HG02938 (cell line): Measurements from ENCODE around the gene DOK5.

ENCODE experiments used
- ATAC-seq: cut with Tn5 transposase; IDR thresholded peaks from one replicate; pipeline ENCODE4 v1.9.1; 2021; ENCODE audit warnings: mild to moderate bottlenecking, moderate library complexity; ENCODE audit not compliant: unreplicated experiment

Gene DOK5

GRCh38 chr20:54555150-54555549, 79.8 kb downstream of the DOK5 start:
- no peak for ATAC-seq

DNA sequence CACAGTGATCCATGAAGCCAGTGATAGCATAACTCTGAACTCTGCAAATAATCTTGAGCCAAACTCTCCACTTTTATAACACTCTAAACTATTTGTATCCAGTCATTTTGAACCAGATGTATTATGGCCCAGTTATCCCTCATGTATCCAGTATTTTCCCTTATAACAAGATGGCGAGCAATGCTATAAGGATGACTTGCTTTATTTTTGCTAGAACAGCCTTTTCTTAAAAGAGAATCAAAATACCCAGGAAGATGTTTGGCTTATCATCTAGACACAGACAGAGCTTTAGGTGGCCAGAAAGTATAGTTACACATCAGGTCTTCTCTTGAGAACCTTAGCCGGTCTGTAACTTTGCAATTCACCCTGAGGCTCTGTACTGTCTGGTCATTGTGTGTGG, 81.0 kb downstream of the DOK5 start:
- no peak for ATAC-seq

- no peak for ATAC-seq
Measured at GRCh38 chr20:54557806-54558590, 82.6 kb downstream of the DOK5 start.

DNA sequence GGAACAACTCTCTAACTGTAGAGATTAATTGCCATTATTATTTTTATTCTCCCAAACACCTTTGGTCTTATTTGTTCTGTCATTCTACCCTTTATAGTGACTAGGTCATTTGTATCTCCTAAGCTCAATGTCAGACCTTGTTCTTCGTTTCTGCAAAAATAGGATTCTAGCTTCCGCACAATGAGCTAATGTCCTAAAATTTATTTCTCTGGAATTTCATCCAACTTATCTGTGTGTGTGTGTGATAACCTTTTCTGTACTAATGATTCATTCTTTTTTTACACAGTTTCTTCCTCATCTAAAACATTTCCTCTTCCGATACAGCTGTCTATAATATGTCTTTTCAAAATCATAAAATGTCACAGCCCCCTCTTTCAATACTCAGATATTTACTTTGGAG, 84.5 kb downstream of the DOK5 start:
- ATAC-seq, result no peak

- ATAC-seq, result no peak
Measured at GRCh38 chr20:54560357-54560756, 85.0 kb downstream of the DOK5 start.

DNA sequence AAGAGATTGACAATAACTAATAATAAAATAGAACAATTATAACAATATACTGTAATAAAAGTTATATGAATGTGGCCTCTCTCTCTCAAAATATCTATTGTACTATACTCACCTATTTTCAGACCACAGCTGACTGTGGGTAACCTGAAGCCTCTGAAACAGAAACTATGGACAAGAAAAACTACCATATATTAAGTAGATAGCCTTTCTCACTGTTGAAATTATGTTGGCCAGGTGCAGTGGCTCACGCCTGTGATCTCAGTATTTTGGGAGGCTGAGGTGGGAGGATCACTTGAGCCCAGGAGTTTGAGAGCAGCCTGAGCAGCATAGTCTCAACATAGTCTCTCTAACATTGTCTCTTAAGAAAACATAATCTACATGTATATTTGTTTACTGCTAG, 89.9 kb downstream of the DOK5 start:
- ATAC-seq, result no peak

GRCh38 chr20:54566031-54566688, 90.8 kb downstream of the DOK5 start:
- no peak for ATAC-seq

DNA sequence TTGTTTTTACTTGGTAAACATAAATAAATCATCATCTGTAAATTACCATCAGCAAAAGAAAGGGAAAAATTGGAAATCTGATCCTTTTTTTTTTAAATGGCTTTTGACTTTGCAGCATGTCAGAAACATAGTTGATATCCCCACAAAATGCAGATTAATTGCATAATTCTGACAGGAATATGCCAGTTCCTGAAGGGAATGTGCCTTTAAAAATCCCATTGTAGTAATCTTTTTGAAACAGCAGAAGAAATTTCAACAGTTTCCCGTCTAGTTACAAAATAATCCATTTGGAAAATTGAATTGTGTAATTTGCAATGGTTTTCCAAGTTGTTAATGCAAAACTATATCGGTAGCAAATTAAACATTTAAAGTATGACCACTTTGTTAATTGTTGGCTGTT, 95.2 kb downstream of the DOK5 start:
- ATAC-seq, result no peak

DNA sequence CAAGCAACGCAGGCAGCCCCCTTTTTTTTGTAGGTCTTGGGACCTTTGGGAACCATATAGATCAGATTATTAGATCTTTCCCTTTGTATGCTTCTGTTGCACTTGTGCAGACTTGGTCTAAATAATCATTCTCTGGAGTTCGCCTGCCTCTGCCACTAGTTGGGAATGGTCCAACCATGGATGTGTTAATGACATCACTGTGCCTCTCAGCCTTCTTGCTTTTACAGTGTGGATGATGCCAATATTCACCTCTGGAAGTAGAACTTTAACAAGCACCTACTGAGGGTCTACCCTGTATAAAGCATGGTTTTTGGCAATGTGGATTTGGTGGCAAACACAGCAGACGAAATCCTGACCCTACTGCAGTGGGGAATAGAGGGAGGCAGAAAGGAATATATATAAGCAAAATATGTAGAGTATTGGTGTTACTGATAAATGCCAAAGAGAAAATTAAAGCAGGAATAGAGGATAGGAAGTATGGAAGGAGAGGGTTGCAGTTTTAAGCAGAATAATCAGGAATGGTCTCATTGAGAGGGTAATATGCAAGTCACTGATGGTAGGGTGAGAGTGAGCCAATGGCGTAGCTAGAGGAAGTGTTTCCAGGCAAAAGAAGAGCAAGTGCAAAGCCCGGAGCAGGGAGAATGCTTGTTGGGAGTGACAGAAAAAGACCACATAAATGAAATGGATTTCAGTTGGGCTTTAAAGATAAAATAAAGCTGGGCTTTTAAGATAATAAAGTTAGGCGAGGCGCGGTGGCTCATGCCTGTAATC, 97.5 kb downstream of the DOK5 start:
- no peak for ATAC-seq

DNA sequence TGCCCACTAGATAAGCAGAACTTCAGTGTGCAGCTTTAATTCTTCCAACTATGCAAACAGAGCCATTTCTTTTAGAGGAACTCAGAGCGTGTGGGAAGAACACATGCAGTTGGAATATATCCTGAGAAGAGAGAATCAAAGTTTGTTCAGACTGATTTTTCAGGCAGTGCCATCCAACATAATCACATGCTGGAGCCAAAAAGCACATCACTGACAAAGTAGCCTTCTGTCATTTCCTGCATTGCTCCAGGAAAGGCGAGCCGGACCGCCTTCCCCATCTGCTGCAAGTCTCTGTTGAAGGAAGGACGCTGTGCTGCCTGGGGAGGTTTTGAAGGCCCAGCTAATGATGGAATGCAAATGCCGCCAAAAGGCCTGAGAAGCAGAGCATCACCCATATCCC, 98.4 kb downstream of the DOK5 start:
- ATAC-seq, result no peak

DNA sequence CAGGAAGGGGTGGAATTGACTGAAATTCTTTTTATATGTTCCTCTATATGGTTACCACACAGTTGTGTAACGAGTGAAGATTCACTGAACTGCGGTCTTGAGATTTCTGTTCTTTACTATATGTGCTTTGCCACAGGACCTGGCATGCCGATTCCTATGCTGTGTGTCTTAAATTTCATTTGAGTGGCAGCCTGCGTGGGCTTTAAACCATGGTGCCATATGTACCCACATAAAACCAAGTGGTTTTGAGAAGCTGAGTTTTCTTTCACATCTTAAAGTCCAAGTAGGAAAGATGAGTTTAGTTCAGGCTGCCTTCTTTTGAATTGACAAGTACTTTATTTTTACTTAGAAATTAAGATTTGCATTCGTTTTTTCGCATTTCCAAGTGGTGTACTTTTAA, 101.1 kb downstream of the DOK5 start:
- no peak for ATAC-seq

DNA sequence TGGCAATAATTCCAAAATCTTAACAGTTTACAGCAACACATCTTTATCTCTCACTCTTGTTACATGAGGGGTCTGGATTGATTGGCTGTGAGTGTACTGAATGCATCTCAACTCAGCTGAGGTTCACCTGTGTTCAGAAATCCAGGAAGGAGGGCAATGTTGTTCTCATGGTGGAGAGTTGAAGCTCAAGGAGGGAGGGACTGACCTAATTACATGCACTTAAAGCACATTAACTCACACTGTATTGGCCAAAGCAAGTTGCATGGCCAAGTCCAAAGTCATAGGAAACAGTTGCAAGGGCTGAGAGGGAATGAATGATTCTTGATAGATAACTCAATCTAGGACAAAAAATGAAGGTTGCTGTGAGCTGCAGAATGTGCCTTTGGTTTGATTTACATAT, 102.2 kb downstream of the DOK5 start:
- no peak for ATAC-seq

DNA sequence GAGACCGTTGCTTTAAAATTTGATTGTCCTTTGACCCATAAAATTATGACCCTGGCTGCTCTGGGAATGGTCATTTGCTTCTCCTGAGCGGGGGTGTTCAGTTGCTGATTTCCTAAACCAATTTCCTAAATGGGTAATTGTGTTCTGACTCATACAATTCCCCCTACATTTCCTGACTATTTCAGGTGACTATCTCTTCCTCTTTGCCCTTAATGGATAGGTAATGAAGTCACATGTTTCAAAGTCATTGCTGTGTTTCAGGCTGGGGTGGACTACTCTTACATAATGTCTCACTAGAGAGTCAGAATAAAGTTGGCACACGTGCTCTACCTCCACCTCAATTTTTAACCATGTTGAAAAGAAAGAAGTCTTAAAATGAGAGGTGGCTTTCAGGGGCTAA, 109.8 kb downstream of the DOK5 start:
- no peak for ATAC-seq

DNA sequence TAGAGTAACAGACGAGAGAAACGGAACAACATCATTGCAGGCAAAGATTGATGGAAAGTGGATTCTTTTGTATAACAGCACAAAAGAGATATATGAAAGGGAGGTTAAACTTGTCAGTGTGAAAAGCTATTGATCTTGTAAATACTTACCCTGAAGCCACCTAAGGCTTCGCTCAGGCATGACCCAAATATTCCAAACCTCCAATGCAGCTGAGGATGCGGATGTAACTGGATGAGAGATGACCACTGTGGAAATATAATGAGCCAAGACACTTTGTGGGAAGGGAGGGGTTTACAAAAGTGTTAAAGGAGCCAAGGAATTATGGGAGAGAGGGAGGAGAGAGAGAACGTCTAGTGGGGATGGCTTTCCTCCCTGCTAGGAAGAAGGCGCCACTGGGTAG, 112.0 kb downstream of the DOK5 start:
- ATAC-seq, result no peak

DNA sequence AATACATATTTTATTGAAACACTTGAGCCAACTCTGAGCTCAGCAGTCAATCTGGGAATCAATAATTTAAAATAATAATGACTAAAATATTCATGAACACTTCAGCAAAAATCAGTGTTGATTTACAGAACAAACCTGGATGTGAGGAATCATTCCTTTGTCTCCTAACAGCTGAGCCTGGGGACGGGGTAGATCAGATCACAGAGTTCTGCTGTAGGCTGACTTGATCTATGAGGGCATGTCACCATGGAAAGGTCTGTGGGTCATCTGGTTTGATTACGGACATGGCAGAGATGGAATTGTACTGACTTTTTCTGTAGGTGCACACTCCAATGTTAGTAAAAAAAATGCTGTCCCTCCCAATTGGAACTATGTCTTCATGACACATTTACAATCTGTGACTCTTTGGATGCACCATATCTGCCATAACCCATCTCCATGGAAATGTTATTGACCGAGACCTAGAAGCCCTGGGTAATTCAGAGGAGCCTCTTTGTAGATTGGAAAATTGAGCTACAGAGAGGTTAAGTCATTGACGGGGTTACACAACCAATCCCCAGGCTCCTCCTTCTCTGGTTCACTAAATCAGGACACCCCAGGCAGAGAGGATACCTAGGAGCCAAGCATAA, 114.1 kb downstream of the DOK5 start:
- ATAC-seq, result no peak

- no peak for ATAC-seq
Measured at GRCh38 chr20:54590856-54591255, 115.5 kb downstream of the DOK5 start.

DNA sequence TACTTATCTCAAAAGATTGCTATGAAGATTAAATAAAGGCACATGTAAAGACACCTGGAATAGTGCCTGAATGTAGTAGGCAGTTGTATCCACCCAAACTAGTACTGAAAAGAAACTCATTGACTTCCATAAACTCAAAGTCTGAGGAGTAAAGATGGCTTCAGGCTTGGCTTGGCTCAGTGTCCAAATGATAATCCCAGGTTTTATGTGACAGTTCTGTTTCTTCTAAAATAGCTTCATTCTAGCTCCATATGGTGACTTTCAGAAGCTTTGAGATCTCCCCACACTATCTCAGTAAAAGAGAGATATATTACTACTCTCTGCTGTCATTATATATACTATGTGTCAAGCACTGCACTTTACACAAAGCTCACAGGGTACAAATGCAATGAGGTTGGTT, 121.3 kb downstream of the DOK5 start:
- no peak for ATAC-seq

- no peak for ATAC-seq
Measured at GRCh38 chr20:54598352-54598751, 123.0 kb downstream of the DOK5 start.

GRCh38 chr20:54600634-54601033, 125.2 kb downstream of the DOK5 start:
- no peak for ATAC-seq

DNA sequence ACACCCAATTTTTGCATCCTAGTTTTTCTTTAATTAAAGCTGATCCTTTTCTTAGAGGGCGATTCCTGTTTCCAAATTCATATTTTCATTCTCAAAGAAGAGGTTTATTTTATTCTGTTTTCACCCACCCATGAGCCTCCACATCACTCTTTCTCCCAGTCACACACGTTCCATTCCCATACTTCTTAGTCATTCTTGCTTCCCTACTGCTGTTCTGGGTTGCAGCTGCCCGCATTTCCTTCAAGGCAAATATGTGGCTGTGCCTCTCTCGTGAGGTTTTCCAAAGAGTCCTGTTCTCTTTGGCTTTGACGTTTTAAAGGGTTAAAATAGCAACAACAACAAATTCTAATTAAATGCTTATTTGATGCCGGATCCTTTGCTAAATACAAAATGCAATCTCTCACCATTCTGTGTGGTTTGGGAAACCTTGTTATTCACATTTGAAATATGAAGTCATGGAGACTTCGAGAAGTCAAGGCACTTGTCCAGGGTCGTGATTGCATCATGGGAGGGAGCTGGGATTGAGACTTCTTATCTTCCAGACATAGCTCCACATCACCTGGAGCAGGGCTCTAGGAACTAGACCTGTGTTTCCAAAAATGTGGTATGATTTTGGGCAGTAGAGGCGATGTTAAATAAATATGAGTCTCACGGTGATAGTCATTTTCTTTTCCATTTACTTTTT, 126.6 kb downstream of the DOK5 start:
- no peak for ATAC-seq

DNA sequence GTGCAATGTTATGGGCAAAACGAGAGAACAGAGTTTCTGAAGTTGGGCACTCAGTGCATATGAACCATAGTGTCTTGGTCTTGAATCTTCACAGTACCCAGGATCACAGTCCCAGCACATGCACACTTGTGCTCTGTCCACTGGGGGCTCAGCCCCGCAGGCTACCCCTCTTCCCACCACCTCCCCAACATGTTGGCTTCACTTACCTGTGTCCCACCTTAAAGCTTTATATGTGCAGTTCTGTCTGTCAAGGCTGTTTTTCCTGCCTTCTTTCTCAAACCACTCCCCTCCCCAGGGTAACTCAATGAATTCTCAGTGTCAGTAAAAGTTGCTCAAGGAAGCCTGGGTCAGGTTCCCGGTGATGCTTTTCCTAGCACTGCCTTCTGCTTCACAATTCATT, 129.9 kb downstream of the DOK5 start:
- no peak for ATAC-seq
